ENCODE measurements around the gene MPC2. TPM values are rescaled to one million over a fixed set of nuclear protein-coding genes. Genes with fewer than 3 reads are reported as not detected.

Gene MPC2
- total and polyA plus RNA-seq, 2 of the 8 experiments (the other 6 are each of a cell fraction or from before 2014, with no cell fraction given), result 18.6 to 40.9 TPM

DNA sequence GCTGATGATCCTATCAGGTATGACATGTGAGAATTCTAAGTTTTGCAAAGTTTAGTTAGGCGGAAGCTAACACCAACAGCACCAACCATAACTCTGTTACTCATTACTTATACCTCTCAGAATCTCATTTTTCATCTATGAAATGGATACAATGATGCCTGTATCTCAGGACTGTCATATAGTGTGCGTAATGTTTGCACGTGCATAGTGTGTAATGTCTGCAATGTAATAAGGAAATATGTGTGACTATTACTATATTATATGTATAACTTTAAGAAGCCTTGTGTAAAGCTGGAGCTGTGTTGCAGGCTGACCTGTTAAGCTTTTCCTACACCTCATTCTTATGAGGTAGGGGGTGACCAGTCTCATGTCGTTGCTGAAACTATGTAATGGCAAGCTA is 36.0 kb downstream of the MPC2 start:
- CTCF ChIA-PET (ENCODE audit: partially characterized antibody), result interaction anchor here (1.0 kb wide), 1 partner anchor 9 kb away, joined by 3 read pairs; no protein-coding TSS in a partner anchor
- no peak overlapping the region for H3K4me2 ChIP-seq (ENCODE audit: insufficient read depth in 1 of 2, low read depth in 2 of 2, low read length in 2 of 2)
- H4K20me1 ChIP-seq (replicated peaks in 1 of 2; ENCODE audit: control insufficient read depth in 1 of 2, insufficient read depth in 2 of 2, low read length in 2 of 2), result no peaks in the 10 kb centered on the region
- H3K4me3 ChIP-seq (ENCODE audit: extremely low read depth in 1 of 4, insufficient read depth in 2 of 4, low read depth in 3 of 4, low read length in 4 of 4), result no peak overlapping the region
- H3K14ac ChIP-seq (ENCODE audit: insufficient read length), result no peak overlapping the region
- H3K56ac ChIP-seq (replicated peaks; ENCODE audit: insufficient read length, low read depth, low read length), result no peak overlapping the region
- no peak overlapping the region for H2BK12ac ChIP-seq (ENCODE audit: low read depth, low read length)
- peaks cover 0 to 6% (median 3%) of the 10 kb centered on the region in 4 experiments; a peak in 4 of 7 replicates for H3K4me1 ChIP-seq (replicated peaks in 1 of 4; ENCODE audit: control insufficient read depth in 3 of 4, insufficient read depth in 4 of 4, low read length in 3 of 4)
- no peak overlapping the region for H3K4ac ChIP-seq (replicated peaks; ENCODE audit: insufficient read length, low read depth, low read length)
- H2BK5ac ChIP-seq (ENCODE audit: low read depth, low read length), result no peak overlapping the region
- no peak overlapping the region for H4K8ac ChIP-seq (ENCODE audit: extremely low read depth, insufficient read depth, low read length)
- FAIRE-seq (no peak), DNase-seq (ENCODE audit: low read depth in 1 of 2, low spot score in 2 of 2) (no peak)
- H3K9me3 ChIP-seq (ENCODE audit: insufficient read depth in 2 of 2, low read depth in 1 of 2, low read length in 1 of 2), result no peaks in the 10 kb centered on the region; a peak in 1 of 4 replicates
- H2BK20ac ChIP-seq (ENCODE audit: low read length), result no peak overlapping the region
- no peaks in the 10 kb centered on the region for H3K79me1 ChIP-seq (ENCODE audit: low read depth, low read length)
- no peak overlapping the region for H2AFZ ChIP-seq (ENCODE audit: low read length)
- no peak overlapping the region for H4K5ac ChIP-seq (ENCODE audit: insufficient read length, low read depth, low read length)
- H3K79me2 ChIP-seq (ENCODE audit: control insufficient read depth in 1 of 2, insufficient read depth in 2 of 2, low read length in 2 of 2), result no peaks in the 10 kb centered on the region
- POLR2A ChIA-PET (ENCODE audit: partially characterized antibody), result no interaction called here
- 89% methylated on average over 4 of the region's 4 CpGs; no CpG with 5 or more reads in 1 of the 2 experiments for WGBS, 2 experiments (ENCODE audit: extremely low coverage in 1 of 2, insufficient coverage in 1 of 2, insufficient read length in 1 of 2, insufficient replicate concordance in 2 of 2, low coverage in 1 of 2, low lambda C conversion rate in 2 of 2, missing lambda C conversion rate in 1 of 2)
- no peaks in the 10 kb centered on the region for H3K36me3 ChIP-seq (ENCODE audit: control insufficient read depth in 2 of 4, insufficient read depth in 4 of 4, low read length in 3 of 4)
- H3K27me3 ChIP-seq (replicated peaks in 1 of 4; ENCODE audit: control insufficient read depth in 3 of 4, extremely low read depth in 1 of 4, insufficient read depth in 3 of 4, low read length in 3 of 4), result no peaks in the 10 kb centered on the region
- no peak overlapping the region for H3K27ac ChIP-seq (ENCODE audit: low read depth, low read length)
- H2BK15ac ChIP-seq (ENCODE audit: low read length), result no peak overlapping the region
- H3K9ac ChIP-seq (replicated peaks in 1 of 4; ENCODE audit: extremely low read depth in 1 of 4, low read depth in 3 of 4, low read length in 3 of 4), result no peak overlapping the region
- no peak overlapping the region for H3K23ac ChIP-seq (ENCODE audit: insufficient read length)
- no peak overlapping the region for H4K91ac ChIP-seq (replicated peaks; ENCODE audit: insufficient read length, low read length)
- H3K18ac ChIP-seq (ENCODE audit: extremely low read depth, low read length), result no peak overlapping the region
- no peaks in the 10 kb centered on the region for H3K23me2 ChIP-seq (ENCODE audit: low read depth, low read length)
- H2BK120ac ChIP-seq (replicated peaks; ENCODE audit: low read depth, low read length), result no peak overlapping the region
- no peak overlapping the region for H2AK5ac ChIP-seq (ENCODE audit: low read depth, low read length)
- no peak for TF ChIP-seq RAD21 (IDR thresholded peaks at IDR 0.05 in 1 of 2, conservative IDR thresholded peaks at IDR 0.05 in 1 of 2; ENCODE audit: low read depth in 2 of 2, low read length in 2 of 2)
- no peak for TF ChIP-seq ZNF274 (IDR thresholded peaks at IDR 0.05; ENCODE audit: borderline replicate concordance, extremely low read depth, low read length)
- no peak for TF ChIP-seq RXRA (IDR thresholded peaks at IDR 0.05; ENCODE audit: insufficient read depth, low read depth, low read length)
- no peak for TF ChIP-seq SIX5 (IDR thresholded peaks at IDR 0.05; ENCODE audit: low read depth, low read length)
- TF ChIP-seq YY1 (IDR thresholded peaks at IDR 0.05; ENCODE audit: low read depth, low read length), result no peak
- TF ChIP-seq, protein P1, sequence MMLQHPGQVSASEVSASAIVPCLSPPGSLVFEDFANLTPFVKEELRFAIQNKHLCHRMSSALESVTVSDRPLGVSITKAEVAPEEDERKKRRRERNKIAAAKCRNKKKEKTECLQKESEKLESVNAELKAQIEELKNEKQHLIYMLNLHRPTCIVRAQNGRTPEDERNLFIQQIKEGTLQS (IDR thresholded peaks at IDR 0.05; ENCODE audit: insufficient read depth, low read depth, low read length), result no peak
- no peak for TF ChIP-seq SP4 (IDR thresholded peaks at IDR 0.05; ENCODE audit: low read length)
- TF ChIP-seq CEBPB (IDR thresholded peaks at IDR 0.05; ENCODE audit: low read depth, low read length), result no peak
- no peak for TF ChIP-seq KDM1A (IDR thresholded peaks at IDR 0.05; ENCODE audit: borderline replicate concordance, low read length)
- no peak for TF ChIP-seq ASH2L (IDR thresholded peaks at IDR 0.05; ENCODE audit: low read length)
- TF ChIP-seq CBX8 (IDR thresholded peaks at IDR 0.05; ENCODE audit: borderline replicate concordance, low read depth, low read length), result no peak
- TF ChIP-seq GABPA (IDR thresholded peaks at IDR 0.05; ENCODE audit: borderline replicate concordance, insufficient read depth, low read length), result no peak
- TF ChIP-seq EZH2 (IDR thresholded peaks at IDR 0.05; ENCODE audit: low read depth, low read length, severe bottlenecking), result no peak
